ENCODE data around the gene IMPDH1.

Gene IMPDH1

GRCh38 chr7:128427289-128427891 lies 17.6 kb upstream of the IMPDH1 start:
- Histone ChIP-seq H3K9ac (ENCODE audit: low read length) (no peak overlapping the region), H3K4me3 (ENCODE audit: low read length) (no peak overlapping the region), H3K27ac (ENCODE audit: low read depth, low read length) (no peak overlapping the region), H3K4me1 (ENCODE audit: control insufficient read depth, insufficient read depth, low read length) (no peaks in the 10 kb centered on the region), H3K36me3 (ENCODE audit: control insufficient read depth, insufficient read depth, low read length) (no peaks in the 10 kb centered on the region), H3K27me3 (ENCODE audit: control insufficient read depth, insufficient read depth, low read length) (no peaks in the 10 kb centered on the region)

- Histone ChIP-seq H3K9ac (ENCODE audit: low read length) (no peak overlapping the region), H3K27ac (ENCODE audit: low read depth, low read length) (no peak overlapping the region)
Observed at GRCh38 chr7:128425850-128426249, 16.1 kb upstream of the IMPDH1 start.

GRCh38 chr7:128424686-128425275 lies 15.0 kb upstream of the IMPDH1 start:
- Histone ChIP-seq H3K9ac (ENCODE audit: low read length) (no peak overlapping the region), H3K4me3 (ENCODE audit: low read length) (no peak overlapping the region), H3K27me3 (ENCODE audit: control insufficient read depth, insufficient read depth, low read length) (no peaks in the 10 kb centered on the region), H3K36me3 (ENCODE audit: control insufficient read depth, insufficient read depth, low read length) (no peaks in the 10 kb centered on the region), H3K27ac (ENCODE audit: low read depth, low read length) (no peak overlapping the region), H3K4me1 (ENCODE audit: control insufficient read depth, insufficient read depth, low read length) (no peaks in the 10 kb centered on the region)

More at GRCh38 chr7:128425850-128426249, 16.1 kb upstream of the IMPDH1 start:
- H3K36me3 ChIP-seq (ENCODE audit: control insufficient read depth, insufficient read depth, low read length), result no peaks in the 10 kb centered on the region
- no peaks in the 10 kb centered on the region for H3K4me1 ChIP-seq (ENCODE audit: control insufficient read depth, insufficient read depth, low read length)
- no peaks in the 10 kb centered on the region for H3K27me3 ChIP-seq (ENCODE audit: control insufficient read depth, insufficient read depth, low read length)
- no peak overlapping the region for H3K4me3 ChIP-seq (ENCODE audit: low read length)

- H3K27ac ChIP-seq (ENCODE audit: low read depth, low read length), result no peak overlapping the region
Observed at GRCh38 chr7:128422842-128423241, 13.1 kb upstream of the IMPDH1 start.

GRCh38 chr7:128422037-128422436 lies 12.3 kb upstream of the IMPDH1 start:
- Histone ChIP-seq H3K4me1 (ENCODE audit: control insufficient read depth, insufficient read depth, low read length) (no peaks in the 10 kb centered on the region), H3K27ac (ENCODE audit: low read depth, low read length) (no peak overlapping the region), H3K27me3 (ENCODE audit: control insufficient read depth, insufficient read depth, low read length) (no peaks in the 10 kb centered on the region), H3K36me3 (ENCODE audit: control insufficient read depth, insufficient read depth, low read length) (no peaks in the 10 kb centered on the region), H3K4me3 (ENCODE audit: low read length) (no peak overlapping the region), H3K9ac (ENCODE audit: low read length) (no peak overlapping the region)

More at GRCh38 chr7:128422842-128423241, 13.1 kb upstream of the IMPDH1 start:
- no peaks in the 10 kb centered on the region for H3K27me3 ChIP-seq (ENCODE audit: control insufficient read depth, insufficient read depth, low read length)
- H3K36me3 ChIP-seq (ENCODE audit: control insufficient read depth, insufficient read depth, low read length), result no peaks in the 10 kb centered on the region
- H3K4me3 ChIP-seq (ENCODE audit: low read length), result no peak overlapping the region
- H3K4me1 ChIP-seq (ENCODE audit: control insufficient read depth, insufficient read depth, low read length), result no peaks in the 10 kb centered on the region
- H3K9ac ChIP-seq (ENCODE audit: low read length), result no peak overlapping the region

DNA sequence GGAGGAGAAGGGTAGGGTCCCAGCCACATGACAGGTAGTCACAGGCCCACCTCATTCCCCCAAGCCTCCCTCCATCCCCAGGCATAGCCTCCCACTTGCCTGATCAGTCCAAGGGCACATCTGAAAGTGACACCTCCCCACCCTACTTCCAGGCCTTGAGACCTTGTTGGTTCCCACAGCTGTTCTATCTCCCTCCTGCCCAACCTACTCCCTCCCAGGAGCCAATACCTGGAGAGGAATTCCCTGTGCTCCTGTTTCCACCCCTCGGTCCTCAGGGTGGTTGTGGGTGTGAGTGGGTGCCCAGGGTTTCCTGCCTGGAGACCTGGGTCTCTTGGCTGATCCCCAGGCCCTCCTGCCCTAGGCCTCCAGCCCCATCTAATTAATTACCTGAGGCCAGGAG lies 11.6 kb upstream of the IMPDH1 start:
- Histone ChIP-seq H3K4me1 (ENCODE audit: control insufficient read depth, insufficient read depth, low read length) (no peaks in the 10 kb centered on the region), H3K27ac (ENCODE audit: low read depth, low read length) (no peak overlapping the region), H3K27me3 (ENCODE audit: control insufficient read depth, insufficient read depth, low read length) (no peaks in the 10 kb centered on the region), H3K36me3 (ENCODE audit: control insufficient read depth, insufficient read depth, low read length) (no peaks in the 10 kb centered on the region), H3K9ac (ENCODE audit: low read length) (no peak overlapping the region), H3K4me3 (ENCODE audit: low read length) (no peak overlapping the region)

- H3K27me3 ChIP-seq (ENCODE audit: control insufficient read depth, insufficient read depth, low read length), result no peaks in the 10 kb centered on the region
- no peak overlapping the region for H3K9ac ChIP-seq (ENCODE audit: low read length)
- no peaks in the 10 kb centered on the region for H3K4me1 ChIP-seq (ENCODE audit: control insufficient read depth, insufficient read depth, low read length)
- H3K4me3 ChIP-seq (ENCODE audit: low read length), result no peak overlapping the region
- H3K27ac ChIP-seq (ENCODE audit: low read depth, low read length), result no peak overlapping the region
- H3K36me3 ChIP-seq (ENCODE audit: control insufficient read depth, insufficient read depth, low read length), result no peaks in the 10 kb centered on the region
Observed at GRCh38 chr7:128420773-128421172, 11.0 kb upstream of the IMPDH1 start.

DNA sequence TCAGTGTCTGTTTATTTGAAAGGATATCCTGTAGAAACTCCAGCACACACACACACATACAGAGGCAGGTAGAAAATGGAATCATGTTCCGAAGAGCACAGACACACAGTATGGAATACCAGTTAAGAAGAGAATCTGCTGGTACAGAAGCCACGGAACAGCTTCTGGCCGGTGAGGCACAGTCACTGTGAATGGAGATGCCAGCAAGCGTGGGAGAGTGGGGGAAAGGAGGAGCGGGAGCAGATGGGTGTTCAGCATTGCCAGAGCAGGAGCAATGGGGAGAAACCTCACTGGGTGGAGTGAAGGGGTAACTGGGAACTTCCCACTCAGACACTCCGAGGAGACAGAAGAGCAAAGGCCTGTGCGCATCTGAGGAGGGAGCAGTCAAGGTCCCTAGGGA lies 9.5 kb upstream of the IMPDH1 start:
- no peak overlapping the region for H3K27ac ChIP-seq (ENCODE audit: low read depth, low read length)
- H3K36me3 ChIP-seq (ENCODE audit: control insufficient read depth, insufficient read depth, low read length), result no peaks in the 10 kb centered on the region
- no peak overlapping the region for H3K9ac ChIP-seq (ENCODE audit: low read length)
- H3K4me3 ChIP-seq (ENCODE audit: low read length), result no peak overlapping the region
- H3K27me3 ChIP-seq (ENCODE audit: control insufficient read depth, insufficient read depth, low read length), result no peaks in the 10 kb centered on the region
- H3K4me1 ChIP-seq (ENCODE audit: control insufficient read depth, insufficient read depth, low read length), result no peaks in the 10 kb centered on the region

- H3K27me3 ChIP-seq (ENCODE audit: control insufficient read depth, insufficient read depth, low read length), result no peaks in the 10 kb centered on the region
- no peaks in the 10 kb centered on the region for H3K4me1 ChIP-seq (ENCODE audit: control insufficient read depth, insufficient read depth, low read length)
- H3K27ac ChIP-seq (ENCODE audit: low read depth, low read length), result no peak overlapping the region
- no peaks in the 10 kb centered on the region for H3K36me3 ChIP-seq (ENCODE audit: control insufficient read depth, insufficient read depth, low read length)
- H3K4me3 ChIP-seq (ENCODE audit: low read length), result no peak overlapping the region
- H3K9ac ChIP-seq (ENCODE audit: low read length), result no peak overlapping the region
Observed at GRCh38 chr7:128417071-128417470, 7.3 kb upstream of the IMPDH1 start.

- Histone ChIP-seq H3K27ac (ENCODE audit: low read depth, low read length) (no peak overlapping the region), H3K4me1 (ENCODE audit: control insufficient read depth, insufficient read depth, low read length) (peaks cover 3% of the 10 kb centered on the region), H3K36me3 (ENCODE audit: control insufficient read depth, insufficient read depth, low read length) (no peaks in the 10 kb centered on the region), H3K9ac (ENCODE audit: low read length) (no peak overlapping the region), H3K4me3 (ENCODE audit: low read length) (no peak overlapping the region), H3K27me3 (ENCODE audit: control insufficient read depth, insufficient read depth, low read length) (no peaks in the 10 kb centered on the region)
Observed at GRCh38 chr7:128415217-128415785, 5.5 kb upstream of the IMPDH1 start.

DNA sequence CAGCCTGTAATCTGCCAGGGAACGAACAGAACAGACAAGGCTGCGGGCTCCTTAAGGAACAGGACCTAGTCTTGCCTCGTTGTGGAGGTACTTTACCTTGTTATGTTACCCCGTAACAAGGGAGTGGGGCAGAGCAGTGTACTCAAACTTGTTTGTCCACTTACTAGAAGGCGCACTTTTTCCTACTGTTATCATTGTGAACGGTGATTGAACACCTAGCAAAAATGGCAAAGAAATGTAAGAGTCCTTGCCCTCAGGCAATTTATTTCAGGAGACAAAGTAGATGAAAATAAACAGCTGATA lies 620 bp upstream of the IMPDH1 start:
- H3K9ac ChIP-seq (ENCODE audit: low read length), result peak overlapping the region; percentile 34

DNA sequence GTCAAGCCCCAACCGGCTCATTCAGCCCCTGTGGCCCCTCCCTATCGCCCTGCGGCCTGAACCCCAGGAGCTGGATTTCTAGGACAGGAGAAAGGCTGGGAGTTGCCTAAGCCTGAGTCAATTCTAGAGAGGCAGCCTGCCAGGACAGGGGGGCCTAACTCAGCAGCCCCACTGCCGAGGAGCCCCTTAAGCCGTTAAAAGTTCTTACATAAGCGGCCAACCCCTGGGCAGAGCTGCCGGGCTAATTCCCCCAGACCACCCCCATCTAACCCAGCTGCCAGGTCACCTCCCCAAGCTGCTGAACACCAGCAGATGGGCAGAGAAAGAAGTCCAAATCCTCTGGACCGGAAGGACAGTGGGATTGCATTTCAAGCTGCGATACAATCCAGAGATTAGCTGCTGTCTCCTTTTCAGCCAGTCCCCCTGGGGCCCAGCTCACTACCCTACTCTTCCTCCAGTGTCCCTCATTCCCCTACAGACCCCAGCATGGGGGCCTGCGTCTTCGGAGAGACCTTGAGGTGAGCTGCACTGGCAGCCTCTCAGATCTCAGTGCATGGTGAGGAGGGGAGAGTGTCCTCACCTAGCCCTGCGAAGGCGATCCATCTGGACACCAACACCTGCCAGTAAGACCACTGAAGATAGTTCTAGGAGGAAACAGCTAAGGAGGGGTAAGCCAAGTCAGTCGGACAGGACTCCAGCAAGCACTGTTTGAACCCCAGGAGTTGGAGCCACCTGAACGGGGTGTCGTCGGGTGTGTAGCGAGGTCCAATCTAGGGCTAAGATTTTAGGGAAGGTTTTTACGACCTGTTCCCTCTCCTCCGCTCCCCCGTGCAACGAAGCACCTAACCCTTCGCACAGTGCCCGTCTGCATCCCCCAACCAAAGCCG lies 830 bp downstream of the IMPDH1 start:
- peaks cover 15% of the 10 kb centered on the region for H3K4me1 ChIP-seq (ENCODE audit: control insufficient read depth, insufficient read depth, low read length)
- H3K4me3 ChIP-seq (ENCODE audit: low read length), result peak overlapping the region; percentile 95
- H3K9ac ChIP-seq (ENCODE audit: low read length), result peak overlapping the region; percentile 69
- H3K36me3 ChIP-seq (ENCODE audit: control insufficient read depth, insufficient read depth, low read length), result no peaks in the 10 kb centered on the region
- H3K27ac ChIP-seq (ENCODE audit: low read depth, low read length), result peak overlapping the region; percentile 85
- no peaks in the 10 kb centered on the region for H3K27me3 ChIP-seq (ENCODE audit: control insufficient read depth, insufficient read depth, low read length)

More for the DNA sequence above, 620 bp upstream of the IMPDH1 start:
- H3K27me3 ChIP-seq (ENCODE audit: control insufficient read depth, insufficient read depth, low read length), result no peaks in the 10 kb centered on the region
- H3K4me3 ChIP-seq (ENCODE audit: low read length), result peak overlapping the region; percentile 95
- H3K27ac ChIP-seq (ENCODE audit: low read depth, low read length), result peak overlapping the region; percentile 87
- H3K4me1 ChIP-seq (ENCODE audit: control insufficient read depth, insufficient read depth, low read length), result peaks cover 9% of the 10 kb centered on the region
- H3K36me3 ChIP-seq (ENCODE audit: control insufficient read depth, insufficient read depth, low read length), result no peaks in the 10 kb centered on the region
